SK-N-SH treated with all-trans-retinoic acid at 6 μM for 48 hours (cell line): ENCODE measurements around the gene PRKAG2.

Experiments
- ATAC-seq: fragments of 200-7000 bp; cut with Tn5 transposase; 3 replicates; pipeline ENCODE4 v1.9.1; 2020; ENCODE audit warnings: mild to moderate bottlenecking, moderate library complexity
- ARNTL ChIP-seq: fragments of 450-650 bp; formaldehyde crosslinking; IDR thresholded peaks from 2 replicates; pipeline ENCODE4 v1.5.0; 2020; ENCODE audit warnings: low read depth, mild to moderate bottlenecking, moderate library complexity, borderline replicate concordance
- BACH2 ChIP-seq: fragments of 250-450 bp; sonication (Bioruptor Pico); IDR thresholded peaks from 2 replicates; pipeline ENCODE4 v1.9.0; 2021; ENCODE audit warnings: mild to moderate bottlenecking, borderline replicate concordance
- CSDC2 ChIP-seq: fragments of 250-450 bp; sonication (Bioruptor Pico); IDR thresholded peaks from 2 replicates; pipeline ENCODE4 v1.5.0; 2020; ENCODE audit warnings: mild to moderate bottlenecking, moderate library complexity
- CSRNP3 ChIP-seq: fragments of 250-450 bp; sonication (Bioruptor Pico); IDR thresholded peaks from 2 replicates; pipeline ENCODE4 v1.5.1; 2021; ENCODE audit warnings: mild to moderate bottlenecking, moderate library complexity
- ESRRG ChIP-seq: fragments of 250-450 bp; sonication (Bioruptor Pico); IDR thresholded peaks from 2 replicates; pipeline ENCODE4 v1.6.1; 2021; ENCODE audit warnings: mild to moderate bottlenecking
- GLIS3 ChIP-seq: fragments of 250-450 bp; sonication (Bioruptor Pico); IDR thresholded peaks from 2 replicates; pipeline ENCODE4 v1.5.0; 2020; ENCODE audit warnings: mild to moderate bottlenecking, moderate library complexity
- ISL1 ChIP-seq: fragments of 250-450 bp; sonication (Bioruptor Pico); IDR thresholded peaks from 2 replicates; pipeline ENCODE4 v2.1.2; 2022; ENCODE audit warnings: mild to moderate bottlenecking, moderate library complexity
- OSR1 ChIP-seq: fragments of 250-450 bp; sonication (Bioruptor Pico); IDR thresholded peaks from 2 replicates; pipeline ENCODE4 v1.8.0; 2022; ENCODE audit warnings: moderate library complexity, mild to moderate bottlenecking, inconsistent platforms
- RARB ChIP-seq: fragments of 250-450 bp; sonication (Bioruptor Pico); IDR thresholded peaks from 2 replicates; pipeline ENCODE4 v1.8.0; 2021; ENCODE audit warnings: mild to moderate bottlenecking, moderate library complexity
- SNAI2 ChIP-seq: fragments of 250-450 bp; sonication (Bioruptor Pico); IDR thresholded peaks from 2 replicates; pipeline ENCODE4 v1.5.0; 2020; ENCODE audit warnings: mild to moderate bottlenecking, moderate library complexity
- TCF4 ChIP-seq: fragments of 250-450 bp; sonication (Bioruptor Pico); IDR thresholded peaks from 2 replicates; pipeline ENCODE4 v1.8.0; 2021; ENCODE audit warnings: mild to moderate bottlenecking, moderate library complexity, borderline replicate concordance
- TOX ChIP-seq: fragments of 250-450 bp; sonication (Bioruptor Pico); IDR thresholded peaks from 2 replicates; pipeline ENCODE4 v1.8.0; 2021; ENCODE audit warnings: mild to moderate bottlenecking, moderate library complexity, borderline replicate concordance
- TSHZ2 ChIP-seq: fragments of 250-450 bp; sonication (Bioruptor Pico); IDR thresholded peaks from 2 replicates; pipeline ENCODE4 v1.5.0; 2020; ENCODE audit warnings: mild to moderate bottlenecking, moderate library complexity
- ZC3H10 ChIP-seq: fragments of 250-450 bp; sonication (Bioruptor Pico); IDR thresholded peaks from 2 replicates; pipeline ENCODE4 v1.5.1; 2021; ENCODE audit warnings: mild to moderate bottlenecking, moderate library complexity
- ZFP3 ChIP-seq: fragments of 250-450 bp; sonication (Bioruptor Pico); IDR thresholded peaks from 2 replicates; pipeline ENCODE4 v1.5.0; 2020; ENCODE audit warnings: mild to moderate bottlenecking, moderate library complexity
- ZFP30 ChIP-seq: fragments of 450-650 bp; formaldehyde crosslinking; IDR thresholded peaks from 2 replicates; pipeline ENCODE4 v1.5.0; 2022; ENCODE audit warnings: mild to moderate bottlenecking, moderate library complexity
- ZNF565 ChIP-seq: fragments of 450-650 bp; formaldehyde crosslinking; conservative IDR thresholded peaks from 2 replicates; pipeline ENCODE4 v1.5.0; 2020; ENCODE audit warnings: low read depth, mild to moderate bottlenecking, moderate library complexity
- ZNF70 ChIP-seq: fragments of 450-650 bp; formaldehyde crosslinking; IDR thresholded peaks from 2 replicates; pipeline ENCODE4 v1.5.0; 2020; ENCODE audit warnings: mild to moderate bottlenecking, moderate library complexity
- TF ChIP-seq, protein P1 (sequence below): fragments of 250-450 bp; sonication (Bioruptor Pico); IDR thresholded peaks from 2 replicates; pipeline ENCODE4 v1.8.0; 2021; ENCODE audit warnings: low read depth, mild to moderate bottlenecking, moderate library complexity, borderline replicate concordance
- TF ChIP-seq, protein P2 (sequence below): fragments of 250-450 bp; sonication (Bioruptor Pico); IDR thresholded peaks from 2 replicates; pipeline ENCODE4 v1.8.0; 2020; ENCODE audit warnings: mild to moderate bottlenecking, moderate library complexity, borderline replicate concordance

The PRKAG2 gene

DNA sequence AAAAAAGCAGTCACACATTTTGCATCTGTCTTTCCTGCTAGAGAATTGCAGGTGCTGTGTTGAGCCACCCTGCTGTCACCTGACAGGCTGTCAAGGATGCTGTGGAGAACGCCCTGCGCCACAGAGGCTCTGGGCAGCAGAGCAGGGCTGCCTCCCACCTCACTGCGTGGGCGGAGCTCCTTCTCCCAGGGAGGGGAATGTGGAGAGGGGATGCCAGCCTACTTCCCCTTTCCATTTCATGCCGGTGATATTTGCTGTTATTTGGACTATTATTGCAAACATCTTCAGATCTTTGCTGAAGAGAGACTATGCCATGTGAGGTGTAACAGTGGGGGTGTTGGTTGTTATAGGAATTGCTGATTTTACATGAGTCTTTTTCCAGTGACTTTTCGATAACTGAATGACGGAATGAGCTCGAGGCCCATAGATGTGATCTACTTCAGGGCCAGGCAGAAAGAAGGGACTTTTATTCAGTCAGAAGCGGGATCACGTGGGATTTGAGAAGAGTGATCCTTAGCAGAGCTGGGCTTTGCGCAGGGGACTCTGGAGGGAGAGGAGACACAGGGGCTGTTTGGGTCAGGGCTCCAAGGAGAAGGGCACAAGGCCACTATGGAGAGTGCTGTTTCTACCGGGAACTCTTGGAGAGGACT, 13.6 kb upstream of the PRKAG2 start:
- no peak for TF ChIP-seq BACH2 (CRISPR knock-in tag)
- TF ChIP-seq, protein P1, sequence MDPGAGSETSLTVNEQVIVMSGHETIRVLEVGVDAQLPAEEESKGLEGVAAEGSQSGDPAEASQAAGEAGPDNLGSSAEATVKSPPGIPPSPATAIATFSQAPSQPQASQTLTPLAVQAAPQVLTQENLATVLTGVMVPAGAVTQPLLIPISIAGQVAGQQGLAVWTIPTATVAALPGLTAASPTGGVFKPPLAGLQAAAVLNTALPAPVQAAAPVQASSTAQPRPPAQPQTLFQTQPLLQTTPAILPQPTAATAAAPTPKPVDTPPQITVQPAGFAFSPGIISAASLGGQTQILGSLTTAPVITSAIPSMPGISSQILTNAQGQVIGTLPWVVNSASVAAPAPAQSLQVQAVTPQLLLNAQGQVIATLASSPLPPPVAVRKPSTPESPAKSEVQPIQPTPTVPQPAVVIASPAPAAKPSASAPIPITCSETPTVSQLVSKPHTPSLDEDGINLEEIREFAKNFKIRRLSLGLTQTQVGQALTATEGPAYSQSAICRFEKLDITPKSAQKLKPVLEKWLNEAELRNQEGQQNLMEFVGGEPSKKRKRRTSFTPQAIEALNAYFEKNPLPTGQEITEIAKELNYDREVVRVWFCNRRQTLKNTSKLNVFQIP (CRISPR knock-in tag): no peak
- no peak for TF ChIP-seq TOX (CRISPR knock-in tag)
- no peak for TF ChIP-seq ESRRG (CRISPR knock-in tag)
- no peak for TF ChIP-seq ISL1 (CRISPR knock-in tag)
- TF ChIP-seq RARB: no peak
- no peak for TF ChIP-seq GLIS3 (CRISPR knock-in tag)
- TF ChIP-seq ARNTL (CRISPR knock-in tag): no peak
- no peak for TF ChIP-seq ZFP3 (CRISPR knock-in tag)
- no peak for TF ChIP-seq CSRNP3
- TF ChIP-seq, protein P2, sequence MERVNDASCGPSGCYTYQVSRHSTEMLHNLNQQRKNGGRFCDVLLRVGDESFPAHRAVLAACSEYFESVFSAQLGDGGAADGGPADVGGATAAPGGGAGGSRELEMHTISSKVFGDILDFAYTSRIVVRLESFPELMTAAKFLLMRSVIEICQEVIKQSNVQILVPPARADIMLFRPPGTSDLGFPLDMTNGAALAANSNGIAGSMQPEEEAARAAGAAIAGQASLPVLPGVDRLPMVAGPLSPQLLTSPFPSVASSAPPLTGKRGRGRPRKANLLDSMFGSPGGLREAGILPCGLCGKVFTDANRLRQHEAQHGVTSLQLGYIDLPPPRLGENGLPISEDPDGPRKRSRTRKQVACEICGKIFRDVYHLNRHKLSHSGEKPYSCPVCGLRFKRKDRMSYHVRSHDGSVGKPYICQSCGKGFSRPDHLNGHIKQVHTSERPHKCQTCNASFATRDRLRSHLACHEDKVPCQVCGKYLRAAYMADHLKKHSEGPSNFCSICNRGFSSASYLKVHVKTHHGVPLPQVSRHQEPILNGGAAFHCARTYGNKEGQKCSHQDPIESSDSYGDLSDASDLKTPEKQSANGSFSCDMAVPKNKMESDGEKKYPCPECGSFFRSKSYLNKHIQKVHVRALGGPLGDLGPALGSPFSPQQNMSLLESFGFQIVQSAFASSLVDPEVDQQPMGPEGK: no peak
- TF ChIP-seq ZFP30 (CRISPR knock-in tag): no peak
- TF ChIP-seq CSDC2 (CRISPR knock-in tag): no peak
- no peak for TF ChIP-seq ZC3H10 (CRISPR knock-in tag)
- no peak for TF ChIP-seq TSHZ2 (CRISPR knock-in tag)
- TF ChIP-seq ZNF565: no peak
- TF ChIP-seq SNAI2: no peak
- no peak for TF ChIP-seq OSR1 (CRISPR knock-in tag)
- TF ChIP-seq TCF4 (CRISPR knock-in tag): no peak
- no peak for TF ChIP-seq ZNF70 (CRISPR knock-in tag)
- ATAC-seq: no peak

DNA sequence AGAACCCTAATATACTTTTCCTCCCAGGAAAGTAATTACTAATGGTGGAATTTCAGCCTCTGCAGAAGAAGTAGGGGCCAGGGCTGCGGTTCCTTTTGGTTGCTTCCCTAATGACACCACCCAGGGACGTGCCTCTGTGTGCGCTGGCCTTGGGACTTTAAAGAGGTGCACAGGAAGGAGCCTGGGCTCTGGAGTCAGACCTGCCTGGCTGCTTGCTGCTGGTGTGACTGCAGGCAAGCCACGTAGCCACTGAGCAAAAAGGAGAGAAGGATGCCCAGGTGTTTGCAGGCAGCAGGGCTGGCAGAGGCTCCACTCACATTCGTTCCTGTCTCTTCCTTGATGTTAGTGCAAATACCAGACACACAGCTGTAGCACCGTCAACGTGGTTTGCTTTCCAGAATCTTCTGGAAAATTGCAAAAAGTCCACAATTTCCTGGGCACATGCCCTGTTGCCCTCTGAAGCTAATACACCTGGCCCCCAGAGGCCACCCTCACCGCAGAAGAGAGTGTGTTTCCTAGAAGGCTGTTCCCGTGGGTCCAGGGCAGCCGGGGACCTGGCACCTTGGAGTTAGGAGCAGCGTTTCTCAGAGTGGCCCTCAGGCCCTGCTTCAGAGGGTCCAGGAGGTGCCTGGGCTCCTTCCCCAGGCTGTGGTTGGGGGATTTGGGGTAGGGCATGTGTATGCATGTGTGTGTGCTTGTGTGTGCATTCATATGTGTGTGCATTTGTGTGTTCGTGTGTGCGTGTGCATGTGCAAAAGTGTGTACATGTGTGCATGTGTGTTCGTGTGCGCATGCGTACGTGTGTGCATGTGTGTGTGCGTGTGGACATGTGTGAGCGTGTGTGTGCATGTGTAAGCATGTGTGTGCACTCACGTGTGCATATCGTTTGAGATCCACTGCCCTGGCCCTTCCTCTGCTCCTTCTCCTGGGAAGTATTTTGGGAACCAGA, 12.8 kb upstream of the PRKAG2 start:
- ATAC-seq: no peak
- TF ChIP-seq SNAI2: no peak
- no peak for TF ChIP-seq OSR1 (CRISPR knock-in tag)
- no peak for TF ChIP-seq CSRNP3
- no peak for TF ChIP-seq ZFP3 (CRISPR knock-in tag)
- no peak for TF ChIP-seq ZNF565
- no peak for TF ChIP-seq ARNTL (CRISPR knock-in tag)
- TF ChIP-seq GLIS3 (CRISPR knock-in tag): no peak
- no peak for TF ChIP-seq RARB
- TF ChIP-seq TOX (CRISPR knock-in tag): no peak
- TF ChIP-seq, protein P1 (CRISPR knock-in tag): no peak
- TF ChIP-seq ISL1 (CRISPR knock-in tag): no peak
- TF ChIP-seq CSDC2 (CRISPR knock-in tag): no peak
- no peak for TF ChIP-seq ZNF70 (CRISPR knock-in tag)
- TF ChIP-seq ZFP30 (CRISPR knock-in tag): no peak
- no peak for TF ChIP-seq TSHZ2 (CRISPR knock-in tag)
- TF ChIP-seq TCF4 (CRISPR knock-in tag): no peak
- TF ChIP-seq BACH2 (CRISPR knock-in tag): no peak
